Tibial artery (tissue), 4 donors: Measurements from ENCODE around the gene CNTN4.

Experiments
- DNase-seq, 2 donors: peaks; one replicate each; pipeline ENCODE4 v3.0.0-alpha.2; 2019
- H3K27ac ChIP-seq, 2 donors: fragments of 200-600 bp; sonication (generic) in 1 of 2; 1 replicate in 1 of 2; 2 replicates in 1 of 2; pipeline ENCODE4 v1.5.1; 2018 to 2019; ENCODE audit warnings: mild to moderate bottlenecking in 1 of 2
- H3K27me3 ChIP-seq, 2 donors: fragments of 200-600 bp; sonication (generic) in 1 of 2; one replicate each; pipeline versions ENCODE4 v1.5.1 to v1.6.0; 2016 to 2019
- H3K36me3 ChIP-seq, 3 donors: fragments of 200-600 bp; sonication (generic) in 2 of 3; one replicate each; pipeline ENCODE4 v1.5.1; 2016 to 2019; ENCODE audit warnings: mild to moderate bottlenecking in 2 of 3
- H3K4me1 ChIP-seq, 4 donors: fragments of 200-600 bp; sonication (generic) in 2 of 4; 1 replicate in 3 of 4; 2 replicates in 1 of 4; pipeline ENCODE4 v1.5.1; 2016 to 2019
- H3K4me3 ChIP-seq, 2 donors: fragments of 200-600 bp; sonication (generic) in 1 of 2; 1 replicate in 1 of 2; 2 replicates in 1 of 2; pipeline ENCODE4 v1.5.1; 2018 to 2019; ENCODE audit warnings: mild to moderate bottlenecking in 2 of 2
- H3K9me3 ChIP-seq, 3 donors: fragments of 200-600 bp; sonication (generic) in 1 of 3; one replicate each; pipeline ENCODE4 v1.5.1; 2016 to 2019
- CTCF ChIP-seq, 2 experiments: fragments of 200-600 bp in 1 of 2; fragments of 450-650 bp in 1 of 2; IDR thresholded peaks; one replicate each; pipeline ENCODE4 v1.5.1; 2017 to 2019; ENCODE audit warnings: antibody characterized with exemption in 2 of 2, mild to moderate bottlenecking in 1 of 2, moderate library complexity in 1 of 2
- intact Hi-C: fragments of 100-400 bp; cut with DNase I; formaldehyde crosslinking; loops from one replicate; pipeline ENCODE4 v1.15.0; 2023; ENCODE audit warnings: low total_unique reads

The CNTN4 gene

GRCh38 chr3:2579206-2579605 is 480.5 kb downstream of the CNTN4 start:
- intact Hi-C loops: no loop called here
- Histone ChIP-seq H3K36me3 (no peaks in the 10 kb centered on the region), H3K9me3 (no peaks in the 10 kb centered on the region), H3K27me3 (no peaks in the 10 kb centered on the region), H3K4me3 (no peak overlapping the region), H3K4me1 (no peaks in the 10 kb centered on the region), H3K27ac (no peak overlapping the region)
- no peak for TF ChIP-seq CTCF (IDR thresholded peaks at IDR 0.05)
- no peak for DNase-seq

- no peaks in the 10 kb centered on the region for H3K9me3 ChIP-seq
Observed at GRCh38 chr3:2583046-2583445, 484.4 kb downstream of the CNTN4 start.

GRCh38 chr3:2589336-2589969 is 490.8 kb downstream of the CNTN4 start:
- intact Hi-C loops: no loop called here
- no peak overlapping the region for H3K27ac ChIP-seq
- no peak for DNase-seq

More at GRCh38 chr3:2583046-2583445, 484.4 kb downstream of the CNTN4 start:
- DNase-seq: no peak
- TF ChIP-seq CTCF (IDR thresholded peaks at IDR 0.05): no peak
- no peaks in the 10 kb centered on the region for H3K27me3 ChIP-seq
- H3K4me3 ChIP-seq: no peak overlapping the region
- no peaks in the 10 kb centered on the region for H3K4me1 ChIP-seq
- intact Hi-C loops: no loop called here
- no peaks in the 10 kb centered on the region for H3K36me3 ChIP-seq
- no peak overlapping the region for H3K27ac ChIP-seq

GRCh38 chr3:2595486-2595885 is 496.8 kb downstream of the CNTN4 start:
- no peak for DNase-seq
- Histone ChIP-seq H3K27me3 (no peaks in the 10 kb centered on the region), H3K27ac (no peak overlapping the region), H3K4me3 (no peak overlapping the region), H3K4me1 (peaks cover 0 to 15% (median 2%) of the 10 kb centered on the region in 4 donors), H3K9me3 (no peaks in the 10 kb centered on the region), H3K36me3 (no peaks in the 10 kb centered on the region)
- intact Hi-C loops: no loop called here
- TF ChIP-seq CTCF (IDR thresholded peaks at IDR 0.05): no peak

More at GRCh38 chr3:2589336-2589969, 490.8 kb downstream of the CNTN4 start:
- no peak for TF ChIP-seq CTCF (IDR thresholded peaks at IDR 0.05)
- Histone ChIP-seq H3K9me3 (no peaks in the 10 kb centered on the region), H3K4me1 (peaks cover 0 to 5% (median 0%) of the 10 kb centered on the region in 4 donors), H3K27me3 (no peaks in the 10 kb centered on the region), H3K36me3 (no peaks in the 10 kb centered on the region), H3K4me3 (no peak overlapping the region)

GRCh38 chr3:2597615-2598014 is 498.9 kb downstream of the CNTN4 start:
- Histone ChIP-seq H3K4me3 (no peak overlapping the region), H3K27me3 (no peaks in the 10 kb centered on the region), H3K36me3 (no peaks in the 10 kb centered on the region), H3K27ac (no peak overlapping the region), H3K4me1 (peaks cover 0 to 15% (median 2%) of the 10 kb centered on the region in 4 donors), H3K9me3 (no peaks in the 10 kb centered on the region)
- DNase-seq: no peak
- intact Hi-C loops: no loop called here
- no peak for TF ChIP-seq CTCF (IDR thresholded peaks at IDR 0.05)
